Right atrium auricular region (tissue), 2 donors: ENCODE measurements around the gene EMCN. TPM values are rescaled to one million over a fixed set of nuclear protein-coding genes. Genes with fewer than 3 reads are reported as not detected.

Source experiments
- DNase-seq: peaks from one replicate; pipeline ENCODE4 v3.0.0-alpha.2; 2019; ENCODE audit warnings: low spot score
- H3K27ac ChIP-seq, 2 donors: fragments of 200-600 bp; sonication (generic); 1 replicate in 1 of 2; 2 replicates in 1 of 2; pipeline ENCODE4 v1.5.1; 2016 to 2019
- H3K27me3 ChIP-seq, 2 donors: fragments of 200-600 bp; sonication (generic); one replicate each; pipeline versions ENCODE4 v1.5.1 to v1.6.0; 2017 to 2019
- H3K36me3 ChIP-seq: fragments of 200-600 bp; sonication (generic); one replicate; pipeline ENCODE4 v1.5.1; 2016
- H3K4me1 ChIP-seq, 2 donors: fragments of 200-600 bp; sonication (generic); one replicate each; pipeline versions ENCODE4 v1.5.1 to v1.6.0; 2017 to 2019
- H3K4me3 ChIP-seq, 2 donors: fragments of 200-600 bp; sonication (generic); 1 replicate in 1 of 2; 2 replicates in 1 of 2; pipeline ENCODE4 v1.5.1; 2017 to 2019; ENCODE audit warnings: mild to moderate bottlenecking in 1 of 2, moderate library complexity in 1 of 2
- H3K9me3 ChIP-seq, 2 donors: fragments of 200-600 bp; sonication (generic); one replicate each; pipeline ENCODE4 v1.5.1; 2019
- total RNA-seq, 2 donors: library from RNA; depleted of rRNA; stranded (reverse); fragments of >200 nt; gene quantifications; one replicate each; pipeline ENCODE4 v1.1.0, GENCODE V29; 2016
- TF ChIP-seq, protein P1 (sequence below), 2 donors: fragments of 200-600 bp; sonication (generic); IDR thresholded peaks; one replicate each; pipeline ENCODE4 v1.5.1; 2019; ENCODE audit warnings: antibody characterized with exemption in 2 of 2

Gene EMCN, protein sequence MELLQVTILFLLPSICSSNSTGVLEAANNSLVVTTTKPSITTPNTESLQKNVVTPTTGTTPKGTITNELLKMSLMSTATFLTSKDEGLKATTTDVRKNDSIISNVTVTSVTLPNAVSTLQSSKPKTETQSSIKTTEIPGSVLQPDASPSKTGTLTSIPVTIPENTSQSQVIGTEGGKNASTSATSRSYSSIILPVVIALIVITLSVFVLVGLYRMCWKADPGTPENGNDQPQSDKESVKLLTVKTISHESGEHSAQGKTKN
- total RNA-seq, result 10 to 100 TPM; 41.2 to 66.4 TPM

DNA sequence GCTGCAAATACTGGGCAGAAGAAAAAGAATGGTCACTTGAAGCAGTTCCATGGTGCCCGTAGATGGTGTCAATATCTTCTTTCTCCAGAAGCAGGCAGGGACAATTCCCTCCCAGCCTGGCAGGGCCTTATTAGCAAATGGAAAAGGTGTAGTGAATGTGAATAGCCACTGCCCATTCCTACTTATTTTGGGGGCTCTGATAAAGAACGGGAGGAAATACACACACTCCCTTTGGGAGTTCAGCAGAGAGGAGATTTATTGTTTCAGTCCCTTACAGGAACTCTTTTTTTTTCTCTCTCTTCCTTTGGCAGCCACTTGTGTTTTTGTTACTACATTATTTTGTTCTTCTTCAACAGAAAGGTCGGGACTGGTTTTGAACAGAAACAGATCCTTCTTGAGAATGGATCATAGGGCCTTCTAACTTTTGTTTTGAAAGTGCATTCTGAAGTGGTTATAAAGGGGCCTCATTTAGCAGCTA, at the start of gene EMCN:
Gene EMCN, minus strand, starts transcription at position 159 of the 478 bp plus-strand sequence. Its CDS starts 108 bp downstream, at position 51.
- Histone ChIP-seq H3K27me3 (no peaks in the 10 kb centered on the region), H3K4me3 (peak within 1 kb of the TSS; percentile 33 to 35), H3K9me3 (no peaks in the 10 kb centered on the region), H3K27ac (peak within 1 kb of the TSS; percentile 53 to 57), H3K36me3 (no peaks in the 10 kb centered on the region), H3K4me1 (peaks cover 0 to 8% of the 10 kb centered on the region in 2 donors)
- TF ChIP-seq, protein P1, sequence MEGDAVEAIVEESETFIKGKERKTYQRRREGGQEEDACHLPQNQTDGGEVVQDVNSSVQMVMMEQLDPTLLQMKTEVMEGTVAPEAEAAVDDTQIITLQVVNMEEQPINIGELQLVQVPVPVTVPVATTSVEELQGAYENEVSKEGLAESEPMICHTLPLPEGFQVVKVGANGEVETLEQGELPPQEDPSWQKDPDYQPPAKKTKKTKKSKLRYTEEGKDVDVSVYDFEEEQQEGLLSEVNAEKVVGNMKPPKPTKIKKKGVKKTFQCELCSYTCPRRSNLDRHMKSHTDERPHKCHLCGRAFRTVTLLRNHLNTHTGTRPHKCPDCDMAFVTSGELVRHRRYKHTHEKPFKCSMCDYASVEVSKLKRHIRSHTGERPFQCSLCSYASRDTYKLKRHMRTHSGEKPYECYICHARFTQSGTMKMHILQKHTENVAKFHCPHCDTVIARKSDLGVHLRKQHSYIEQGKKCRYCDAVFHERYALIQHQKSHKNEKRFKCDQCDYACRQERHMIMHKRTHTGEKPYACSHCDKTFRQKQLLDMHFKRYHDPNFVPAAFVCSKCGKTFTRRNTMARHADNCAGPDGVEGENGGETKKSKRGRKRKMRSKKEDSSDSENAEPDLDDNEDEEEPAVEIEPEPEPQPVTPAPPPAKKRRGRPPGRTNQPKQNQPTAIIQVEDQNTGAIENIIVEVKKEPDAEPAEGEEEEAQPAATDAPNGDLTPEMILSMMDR (IDR thresholded peaks at IDR 0.05), result no peak
- DNase-seq, result peak; percentile 58

DNA sequence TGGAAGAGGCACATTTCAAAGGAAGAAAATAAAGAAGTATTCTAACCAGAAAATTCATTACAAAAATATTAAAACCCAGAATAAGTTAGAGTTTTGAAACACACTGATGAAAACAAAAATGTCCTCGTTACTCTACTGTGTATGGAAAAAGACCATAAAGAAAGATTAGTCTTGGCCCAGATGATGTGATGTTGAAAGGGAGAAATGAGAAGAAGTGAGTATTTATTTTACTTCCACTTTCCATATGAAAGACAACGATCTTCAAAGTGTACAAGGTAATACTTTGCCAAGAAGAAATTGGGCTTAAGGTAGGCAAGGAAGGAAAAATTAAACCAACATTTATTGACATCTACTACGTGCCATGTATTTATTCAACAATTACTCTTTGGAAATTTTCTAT, 48.6 kb upstream of the EMCN start:
- H3K27ac ChIP-seq, result no peak overlapping the region
- TF ChIP-seq, protein P1 (IDR thresholded peaks at IDR 0.05), result no peak
- H3K9me3 ChIP-seq, result no peaks in the 10 kb centered on the region
- H3K27me3 ChIP-seq, result no peaks in the 10 kb centered on the region
- no peak for DNase-seq
- H3K4me3 ChIP-seq, result no peak overlapping the region
- H3K4me1 ChIP-seq, result no peaks in the 10 kb centered on the region
- H3K36me3 ChIP-seq, result no peaks in the 10 kb centered on the region

DNA sequence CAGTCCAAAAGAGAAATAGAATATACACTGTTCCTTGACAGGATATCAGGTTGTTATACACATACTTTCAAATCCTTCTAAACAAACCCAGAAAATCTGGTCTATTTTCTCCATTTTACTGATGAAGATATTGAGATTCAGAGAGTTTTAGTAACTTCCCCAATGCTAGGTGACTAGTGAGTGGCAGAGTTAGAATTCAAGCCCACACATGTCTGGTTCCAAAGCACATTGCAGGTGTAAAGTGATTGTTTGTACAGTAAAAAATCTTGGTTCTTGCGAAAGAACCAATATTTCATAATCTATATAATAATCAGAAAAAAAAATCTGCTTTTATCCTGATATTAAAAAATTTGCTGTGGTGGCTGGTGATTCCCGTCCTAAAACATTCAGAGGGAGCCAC, 39.5 kb upstream of the EMCN start:
- no peaks in the 10 kb centered on the region for H3K27me3 ChIP-seq
- no peak overlapping the region for H3K27ac ChIP-seq
- DNase-seq, result no peak
- H3K36me3 ChIP-seq, result no peaks in the 10 kb centered on the region
- H3K4me1 ChIP-seq, result no peaks in the 10 kb centered on the region
- H3K4me3 ChIP-seq, result no peak overlapping the region
- TF ChIP-seq, protein P1 (IDR thresholded peaks at IDR 0.05), result no peak
- H3K9me3 ChIP-seq, result peaks cover 0 to 12% of the 10 kb centered on the region in 2 donors

DNA sequence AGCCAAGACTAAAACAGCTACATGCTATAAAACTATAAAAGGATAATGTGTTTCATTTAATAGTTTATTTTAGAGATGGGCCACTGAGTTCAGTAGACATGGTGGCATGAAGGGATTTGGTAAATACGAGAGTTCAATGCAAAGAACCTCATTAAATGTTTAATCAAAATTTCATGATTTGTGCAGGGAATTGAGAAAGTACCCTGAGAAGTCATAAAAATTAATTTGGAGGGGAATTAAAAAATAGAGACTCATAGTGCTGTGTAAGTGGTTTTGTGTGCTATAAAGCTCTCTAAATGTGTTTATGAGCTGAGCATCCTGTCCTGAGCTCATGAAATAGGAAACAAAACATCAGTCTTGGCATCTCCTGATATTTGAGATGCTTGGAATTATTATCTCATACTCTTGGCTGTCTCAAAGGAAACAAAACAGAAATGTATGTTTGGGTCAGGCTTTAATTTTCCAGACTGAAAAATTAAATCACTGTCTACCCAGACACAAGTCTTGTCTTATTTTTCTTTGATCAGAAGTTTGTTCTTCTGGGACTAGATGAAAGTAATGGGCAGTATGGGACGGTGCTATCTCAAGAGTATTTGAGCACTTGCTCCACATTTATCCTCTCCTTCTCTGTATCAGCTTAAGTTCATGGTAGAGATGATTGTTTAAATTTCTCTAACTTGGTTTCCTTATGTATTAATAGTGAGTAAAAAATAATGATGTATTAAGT, 38.0 kb upstream of the EMCN start:
- H3K4me3 ChIP-seq, result no peak overlapping the region
- DNase-seq, result no peak
- H3K27ac ChIP-seq, result no peak overlapping the region
- H3K27me3 ChIP-seq, result no peaks in the 10 kb centered on the region
- H3K4me1 ChIP-seq, result no peaks in the 10 kb centered on the region
- H3K36me3 ChIP-seq, result no peaks in the 10 kb centered on the region
- H3K9me3 ChIP-seq, result peaks cover 0 to 7% of the 10 kb centered on the region in 2 donors
- TF ChIP-seq, protein P1 (IDR thresholded peaks at IDR 0.05), result no peak

DNA sequence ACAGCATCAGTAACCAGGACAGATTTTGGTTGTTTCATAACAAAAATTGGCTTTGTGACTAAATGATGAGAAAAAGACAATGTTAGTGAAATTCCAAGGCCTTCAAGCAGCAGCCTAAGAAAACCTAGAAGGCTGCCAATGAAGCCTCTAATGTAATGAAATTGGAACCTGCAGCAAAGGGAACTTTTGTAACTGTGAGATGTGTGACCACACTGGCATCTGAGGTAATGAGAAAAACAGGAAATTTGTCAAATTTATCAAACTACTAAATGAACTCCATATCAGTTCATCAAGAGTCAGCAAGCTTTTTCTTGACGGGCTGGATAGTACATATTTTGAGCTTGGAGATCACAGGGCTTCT, 30.4 kb upstream of the EMCN start:
- TF ChIP-seq, protein P1 (IDR thresholded peaks at IDR 0.05), result no peak
- H3K27ac ChIP-seq, result no peak overlapping the region
- H3K9me3 ChIP-seq, result no peaks in the 10 kb centered on the region
- no peak overlapping the region for H3K4me3 ChIP-seq
- no peaks in the 10 kb centered on the region for H3K27me3 ChIP-seq
- H3K36me3 ChIP-seq, result no peaks in the 10 kb centered on the region
- no peaks in the 10 kb centered on the region for H3K4me1 ChIP-seq
- DNase-seq, result no peak
